ENCODE measurements around the gene SUN3. TPM values are rescaled to one million over a fixed set of nuclear protein-coding genes. Genes with fewer than 3 reads are reported as not detected.
A peak's percentile ranks its signal among the peaks of the same experiment; 100 is the strongest.

Gene SUN3
- total RNA-seq, 5 donors from 2014 or later (not counting 1 experiment from before 2014, with no cell fraction given) = 0.55 to 0.90 (median 0.59) TPM; not detected in 2

DNA sequence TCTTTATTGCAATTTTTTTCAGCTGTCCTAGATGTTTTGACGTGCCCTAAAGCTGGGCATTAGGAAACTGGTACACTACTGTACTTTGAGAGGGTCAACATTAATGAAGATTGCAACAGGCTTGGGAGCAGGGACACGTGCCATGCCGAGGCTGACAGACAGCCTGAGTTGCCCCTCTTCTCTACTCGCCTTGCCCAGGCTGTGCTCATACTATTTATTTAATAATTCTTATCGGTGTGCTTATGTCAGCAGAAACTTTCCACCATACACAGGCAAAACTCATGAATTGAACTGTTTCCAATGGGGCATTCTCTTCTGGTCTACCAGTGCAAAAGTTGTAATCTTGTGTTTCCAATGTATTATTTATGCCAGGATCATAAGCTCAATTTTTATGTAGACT is 30.8 kb upstream of the SUN3 start:
- Mint-ChIP-seq H3K27me3 (peaks cover 0 to 2% of the 10 kb centered on the region in 2 donors), H3K27ac (no peak overlapping the region), H3K4me1 (peaks cover 0 to 7% (median 0%) of the 10 kb centered on the region in 3 donors), H3K4me3 (no peak overlapping the region), H3K9me3 (peaks cover 5 to 30% (median 8%) of the 10 kb centered on the region in 3 donors), H3K36me3 (peaks cover 17% of the 10 kb centered on the region)
- CTCF ChIA-PET = interaction anchor here in 1 of 2 donors (0.9 kb wide), 1 partner anchor 45 kb away, joined by 3 read pairs; no protein-coding TSS in a partner anchor
- Histone ChIP-seq H3K27me3 (replicated peaks in 1 of 2; ENCODE audit: control insufficient read depth in 2 of 2, extremely low read depth in 1 of 2, insufficient read depth in 2 of 2, low read length in 1 of 2) (no peaks in the 10 kb centered on the region), H3K27ac (ENCODE audit: low read length) (no peak overlapping the region), H3K4me1 (ENCODE audit: control insufficient read depth in 1 of 2, extremely low read depth in 1 of 2, insufficient read depth in 2 of 2, low read length in 2 of 2) (no peaks in the 10 kb centered on the region), H3K36me3 (ENCODE audit: control insufficient read depth in 2 of 2, extremely low read depth in 1 of 2, insufficient read depth in 1 of 2, low read length in 1 of 2) (no peaks in the 10 kb centered on the region), H3K4me3 (ENCODE audit: control insufficient read depth in 1 of 2, extremely low read depth in 1 of 2, low read length in 1 of 2) (no peak overlapping the region), H3K9me3 (no peaks in the 10 kb centered on the region)
- POLR2A ChIA-PET = interaction anchor here (0.6 kb wide), 2 partner anchors 58 to 1841 kb away, joined by 3 read pairs; no protein-coding TSS in a partner anchor
- WGBS (ENCODE audit: insufficient coverage) = 90% methylated on average over 3 of the region's 5 CpGs
- ATAC-seq (replicated peaks in 1 of 4) = no peak
- DNase-seq = no peak

DNA sequence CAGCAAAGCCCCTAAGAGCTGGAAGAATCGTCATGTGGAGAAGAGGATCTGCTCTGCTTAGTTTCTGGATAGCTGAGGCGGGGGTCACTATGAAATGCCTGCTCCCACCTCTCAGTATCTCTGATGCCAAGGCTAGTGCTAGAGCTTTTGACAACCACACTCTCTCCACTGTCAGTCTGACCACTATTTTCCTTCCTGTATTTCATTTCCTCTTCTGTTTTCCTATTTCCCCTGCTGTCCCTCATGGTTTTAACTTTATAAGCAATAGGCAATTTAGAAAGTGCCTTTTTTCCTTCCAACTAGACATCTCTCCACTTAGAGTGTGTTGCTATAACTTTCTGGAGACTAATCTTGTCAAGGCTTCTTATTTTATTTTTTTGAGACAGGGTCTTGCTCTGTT is 30.1 kb upstream of the SUN3 start:
- Mint-ChIP-seq H3K27me3 (peaks cover 0 to 2% of the 10 kb centered on the region in 2 donors), H3K9me3 (peaks cover 5 to 26% (median 7%) of the 10 kb centered on the region in 3 donors), H3K4me1 (peaks cover 0 to 7% (median 0%) of the 10 kb centered on the region in 3 donors), H3K27ac (no peak overlapping the region), H3K4me3 (no peak overlapping the region), H3K36me3 (peaks cover 14% of the 10 kb centered on the region)
- H3K27ac ChIP-seq (ENCODE audit: low read length) = no peak overlapping the region
- no peak for DNase-seq
- ChIA-PET CTCF (interaction anchor here in 1 of 2 donors (0.9 kb wide), 1 partner anchor 46 kb away, joined by 3 read pairs; no protein-coding TSS in a partner anchor), POLR2A (no interaction called here)
- H3K4me1 ChIP-seq (ENCODE audit: control insufficient read depth in 1 of 2, extremely low read depth in 1 of 2, insufficient read depth in 2 of 2, low read length in 2 of 2) = no peaks in the 10 kb centered on the region
- H3K4me3 ChIP-seq (ENCODE audit: control insufficient read depth in 1 of 2, extremely low read depth in 1 of 2, low read length in 1 of 2) = no peak overlapping the region
- WGBS (ENCODE audit: insufficient coverage) = no CpG with 5 or more reads among the region's 2 CpGs
- H3K27me3 ChIP-seq (replicated peaks in 1 of 2; ENCODE audit: control insufficient read depth in 2 of 2, extremely low read depth in 1 of 2, insufficient read depth in 2 of 2, low read length in 1 of 2) = no peaks in the 10 kb centered on the region
- no peak for ATAC-seq (replicated peaks in 1 of 4)
- no peaks in the 10 kb centered on the region for H3K36me3 ChIP-seq (ENCODE audit: control insufficient read depth in 2 of 2, extremely low read depth in 1 of 2, insufficient read depth in 1 of 2, low read length in 1 of 2)
- no peaks in the 10 kb centered on the region for H3K9me3 ChIP-seq

DNA sequence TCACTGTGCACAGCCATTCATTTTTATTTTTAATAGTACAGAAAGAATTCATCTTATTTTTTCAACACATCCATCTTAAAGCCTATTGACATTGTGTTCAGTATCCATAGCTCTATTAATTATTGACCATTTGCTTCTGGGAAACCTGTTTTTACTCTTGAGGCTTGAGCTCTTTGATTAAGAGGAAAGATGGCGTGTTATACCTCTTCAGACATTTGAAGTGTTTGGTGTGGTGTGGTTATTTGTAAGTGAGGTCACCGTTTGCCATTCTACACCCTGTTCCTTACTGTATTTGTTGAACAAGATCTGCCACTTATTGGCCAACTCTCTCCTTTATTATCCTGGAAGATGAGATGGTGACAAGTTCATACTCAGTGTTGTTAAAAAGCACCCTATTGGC is 24.8 kb upstream of the SUN3 start:
- H3K4me3 Mint-ChIP-seq = no peak overlapping the region
- H3K9me3 Mint-ChIP-seq = peaks cover 0 to 17% (median 4%) of the 10 kb centered on the region in 3 donors
- peaks cover 0 to 14% (median 2%) of the 10 kb centered on the region in 3 donors for H3K4me1 Mint-ChIP-seq
- CTCF ChIA-PET = no interaction called here
- DNase-seq (no peak), ATAC-seq (replicated peaks in 1 of 4) (no peak)
- Histone ChIP-seq H3K36me3 (ENCODE audit: control insufficient read depth in 2 of 2, extremely low read depth in 1 of 2, insufficient read depth in 1 of 2, low read length in 1 of 2) (no peaks in the 10 kb centered on the region), H3K27me3 (replicated peaks in 1 of 2; ENCODE audit: control insufficient read depth in 2 of 2, extremely low read depth in 1 of 2, insufficient read depth in 2 of 2, low read length in 1 of 2) (no peaks in the 10 kb centered on the region), H3K4me3 (ENCODE audit: control insufficient read depth in 1 of 2, extremely low read depth in 1 of 2, low read length in 1 of 2) (no peak overlapping the region), H3K4me1 (ENCODE audit: control insufficient read depth in 1 of 2, extremely low read depth in 1 of 2, insufficient read depth in 2 of 2, low read length in 2 of 2) (peaks cover 0 to 4% of the 10 kb centered on the region in 2 experiments), H3K9me3 (no peaks in the 10 kb centered on the region), H3K27ac (ENCODE audit: low read length) (no peak overlapping the region)
- H3K27me3 Mint-ChIP-seq = peaks cover 0 to 2% of the 10 kb centered on the region in 2 donors
- POLR2A ChIA-PET = no interaction called here
- peaks cover 4% of the 10 kb centered on the region for H3K36me3 Mint-ChIP-seq
- peak overlapping the region in 1 of 2 donors; percentile 20 for H3K27ac Mint-ChIP-seq
- no CpG with 5 or more reads among the region's 2 CpGs for WGBS (ENCODE audit: insufficient coverage)

DNA sequence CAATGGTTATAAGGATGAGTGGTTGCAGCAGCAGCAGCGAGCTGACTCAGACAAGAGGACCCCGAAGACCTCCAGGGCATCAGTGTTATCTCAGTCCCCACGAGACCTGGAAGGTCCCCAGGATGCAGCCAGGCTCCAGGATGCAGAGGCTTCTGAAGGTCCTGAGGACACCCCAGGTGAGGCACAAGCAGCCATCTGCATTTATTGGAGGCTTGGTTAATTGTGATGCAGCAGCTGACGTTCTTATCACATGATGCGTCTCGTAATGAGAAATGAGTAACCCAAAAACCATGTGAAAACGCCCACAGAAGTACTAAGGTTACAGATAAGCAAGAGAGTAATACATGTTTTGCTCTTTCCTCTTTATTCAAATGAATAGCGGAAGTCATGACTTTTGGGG is 23.8 kb upstream of the SUN3 start:
- Mint-ChIP-seq H3K4me3 (no peak overlapping the region), H3K9me3 (peaks cover 0 to 8% (median 4%) of the 10 kb centered on the region in 3 donors), H3K27me3 (peaks cover 0 to 2% of the 10 kb centered on the region in 2 donors), H3K27ac (no peak overlapping the region), H3K4me1 (peaks cover 0 to 14% (median 2%) of the 10 kb centered on the region in 3 donors), H3K36me3 (no peaks in the 10 kb centered on the region)
- no peak overlapping the region for H3K27ac ChIP-seq (ENCODE audit: low read length)
- DNase-seq (peak in 1 of 35 experiments; percentile 9), ATAC-seq (replicated peaks in 1 of 4) (no peak)
- 82% methylated on average over 3 of the region's 8 CpGs for WGBS (ENCODE audit: insufficient coverage)
- POLR2A ChIA-PET = no interaction called here
- CTCF ChIA-PET = no interaction called here
- H3K4me3 ChIP-seq (ENCODE audit: control insufficient read depth in 1 of 2, extremely low read depth in 1 of 2, low read length in 1 of 2) = no peak overlapping the region
- H3K36me3 ChIP-seq (ENCODE audit: control insufficient read depth in 2 of 2, extremely low read depth in 1 of 2, insufficient read depth in 1 of 2, low read length in 1 of 2) = no peaks in the 10 kb centered on the region
- H3K4me1 ChIP-seq (ENCODE audit: control insufficient read depth in 1 of 2, extremely low read depth in 1 of 2, insufficient read depth in 2 of 2, low read length in 2 of 2) = peaks cover 0 to 4% of the 10 kb centered on the region in 2 experiments
- no peaks in the 10 kb centered on the region for H3K9me3 ChIP-seq
- no peaks in the 10 kb centered on the region for H3K27me3 ChIP-seq (replicated peaks in 1 of 2; ENCODE audit: control insufficient read depth in 2 of 2, extremely low read depth in 1 of 2, insufficient read depth in 2 of 2, low read length in 1 of 2)

DNA sequence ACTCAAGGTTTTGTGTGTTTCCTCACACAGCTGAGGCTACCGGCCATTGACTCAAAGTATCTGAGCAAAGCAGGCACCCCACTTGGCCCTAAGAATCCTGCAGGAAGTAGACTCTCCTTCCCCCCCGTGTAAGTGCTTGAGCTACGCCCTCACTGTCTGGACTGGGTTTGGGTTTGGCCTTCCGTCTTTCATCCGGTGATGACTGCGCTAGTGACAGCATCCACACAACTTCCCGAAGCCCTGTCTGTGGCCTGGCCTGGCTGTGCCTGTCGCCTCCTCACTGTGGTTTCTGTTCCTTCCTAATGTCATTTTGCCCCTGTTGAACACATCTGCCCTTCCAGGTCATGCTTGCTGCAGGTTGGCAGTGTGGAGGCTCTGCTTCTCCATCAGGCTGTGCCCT is 20.9 kb upstream of the SUN3 start:
- Mint-ChIP-seq H3K4me3 (no peak overlapping the region), H3K36me3 (no peaks in the 10 kb centered on the region), H3K9me3 (no peaks in the 10 kb centered on the region), H3K4me1 (peaks cover 22 to 30% (median 24%) of the 10 kb centered on the region in 3 donors), H3K27ac (peak overlapping the region in 1 of 2 donors; percentile 33), H3K27me3 (no peaks in the 10 kb centered on the region)
- Histone ChIP-seq H3K36me3 (ENCODE audit: control insufficient read depth in 2 of 2, extremely low read depth in 1 of 2, insufficient read depth in 1 of 2, low read length in 1 of 2) (no peaks in the 10 kb centered on the region), H3K9me3 (no peaks in the 10 kb centered on the region), H3K27ac (ENCODE audit: low read length) (no peak overlapping the region), H3K4me1 (ENCODE audit: control insufficient read depth in 1 of 2, extremely low read depth in 1 of 2, insufficient read depth in 2 of 2, low read length in 2 of 2) (peaks cover 2 to 19% of the 10 kb centered on the region in 2 experiments), H3K27me3 (replicated peaks in 1 of 2; ENCODE audit: control insufficient read depth in 2 of 2, extremely low read depth in 1 of 2, insufficient read depth in 2 of 2, low read length in 1 of 2) (no peaks in the 10 kb centered on the region), H3K4me3 (ENCODE audit: control insufficient read depth in 1 of 2, extremely low read depth in 1 of 2, low read length in 1 of 2) (no peak overlapping the region)
- ATAC-seq (replicated peaks in 1 of 4) = peak in 1 of 4 experiments; percentile 36
- CTCF ChIA-PET = no interaction called here
- DNase-seq = peak in 1 of 35 experiments; percentile 5
- 86% methylated on average over 7 of the region's 8 CpGs for WGBS (ENCODE audit: insufficient coverage)
- POLR2A ChIA-PET = no interaction called here

DNA sequence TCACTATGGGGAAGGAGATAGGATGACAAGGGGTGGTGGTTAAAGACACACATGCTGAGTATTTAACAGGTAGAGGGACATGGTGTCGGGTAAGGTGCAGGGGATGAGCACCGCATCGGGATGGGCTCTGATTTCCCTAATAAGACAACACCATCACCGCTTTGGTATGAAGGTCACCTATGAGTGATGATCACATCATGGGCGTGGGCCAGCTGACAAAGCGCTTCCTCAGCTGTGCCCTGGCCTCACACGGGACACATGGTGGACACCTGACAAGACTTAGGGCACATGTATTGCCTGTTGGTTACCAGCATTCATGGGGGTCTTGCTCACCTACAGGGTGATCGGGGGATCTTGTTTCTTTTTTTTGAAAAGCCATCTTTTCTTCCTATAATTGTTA is 19.2 kb upstream of the SUN3 start:
- Histone ChIP-seq H3K27me3 (replicated peaks in 1 of 2; ENCODE audit: control insufficient read depth in 2 of 2, extremely low read depth in 1 of 2, insufficient read depth in 2 of 2, low read length in 1 of 2) (no peaks in the 10 kb centered on the region), H3K27ac (ENCODE audit: low read length) (no peak overlapping the region), H3K9me3 (no peaks in the 10 kb centered on the region), H3K4me3 (ENCODE audit: control insufficient read depth in 1 of 2, extremely low read depth in 1 of 2, low read length in 1 of 2) (no peak overlapping the region), H3K4me1 (ENCODE audit: control insufficient read depth in 1 of 2, extremely low read depth in 1 of 2, insufficient read depth in 2 of 2, low read length in 2 of 2) (peaks cover 2 to 20% of the 10 kb centered on the region in 2 experiments), H3K36me3 (ENCODE audit: control insufficient read depth in 2 of 2, extremely low read depth in 1 of 2, insufficient read depth in 1 of 2, low read length in 1 of 2) (no peaks in the 10 kb centered on the region)
- CTCF ChIA-PET = no interaction called here
- no peaks in the 10 kb centered on the region for H3K36me3 Mint-ChIP-seq
- no peak for ATAC-seq (replicated peaks in 1 of 4)
- POLR2A ChIA-PET = no interaction called here
- H3K4me3 Mint-ChIP-seq = no peak overlapping the region
- no peak for DNase-seq
- WGBS (ENCODE audit: insufficient coverage) = 88% methylated on average over 3 of the region's 8 CpGs
- H3K4me1 Mint-ChIP-seq = peaks cover 23 to 36% (median 26%) of the 10 kb centered on the region in 3 donors
- H3K27ac Mint-ChIP-seq = no peak overlapping the region
- H3K27me3 Mint-ChIP-seq = no peaks in the 10 kb centered on the region
- no peaks in the 10 kb centered on the region for H3K9me3 Mint-ChIP-seq

All from T-cell (primary cell).